ENCODE results near the gene EDA. TPM values are rescaled to one million over a fixed set of nuclear protein-coding genes. Genes with fewer than 3 reads are reported as not detected.

Gene EDA
- total RNA-seq, 2 donors from 2014 or later, result 13.1 to 14.9 TPM

DNA sequence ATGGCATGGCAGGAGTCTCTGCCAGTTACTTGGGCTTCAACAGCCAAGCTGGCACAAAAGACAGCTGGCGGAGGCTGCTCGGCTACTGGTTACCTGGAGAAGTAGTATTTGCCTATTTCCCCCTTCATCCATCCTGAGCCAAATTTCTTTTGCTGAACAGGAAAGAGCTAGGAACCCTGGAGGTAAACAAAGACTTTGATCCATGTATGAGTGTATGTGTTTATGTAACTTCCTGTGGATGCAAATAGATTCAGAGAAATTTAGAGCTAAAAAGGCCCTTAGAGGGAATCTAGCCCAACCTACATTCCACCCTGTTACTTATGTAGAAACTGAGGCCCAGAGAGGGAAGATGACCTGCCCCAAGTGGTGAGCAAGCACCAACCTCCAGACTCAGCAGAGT, 422.6 kb downstream of the EDA start:
- Histone ChIP-seq H3K36me3 (no peaks in the 10 kb centered on the region), H3K27ac (no peak overlapping the region), H3K4me1 (no peaks in the 10 kb centered on the region), H3K27me3 (no peaks in the 10 kb centered on the region), H3K9me3 (no peaks in the 10 kb centered on the region), H3K4me3 (no peak overlapping the region)
- TF ChIP-seq, protein P1, sequence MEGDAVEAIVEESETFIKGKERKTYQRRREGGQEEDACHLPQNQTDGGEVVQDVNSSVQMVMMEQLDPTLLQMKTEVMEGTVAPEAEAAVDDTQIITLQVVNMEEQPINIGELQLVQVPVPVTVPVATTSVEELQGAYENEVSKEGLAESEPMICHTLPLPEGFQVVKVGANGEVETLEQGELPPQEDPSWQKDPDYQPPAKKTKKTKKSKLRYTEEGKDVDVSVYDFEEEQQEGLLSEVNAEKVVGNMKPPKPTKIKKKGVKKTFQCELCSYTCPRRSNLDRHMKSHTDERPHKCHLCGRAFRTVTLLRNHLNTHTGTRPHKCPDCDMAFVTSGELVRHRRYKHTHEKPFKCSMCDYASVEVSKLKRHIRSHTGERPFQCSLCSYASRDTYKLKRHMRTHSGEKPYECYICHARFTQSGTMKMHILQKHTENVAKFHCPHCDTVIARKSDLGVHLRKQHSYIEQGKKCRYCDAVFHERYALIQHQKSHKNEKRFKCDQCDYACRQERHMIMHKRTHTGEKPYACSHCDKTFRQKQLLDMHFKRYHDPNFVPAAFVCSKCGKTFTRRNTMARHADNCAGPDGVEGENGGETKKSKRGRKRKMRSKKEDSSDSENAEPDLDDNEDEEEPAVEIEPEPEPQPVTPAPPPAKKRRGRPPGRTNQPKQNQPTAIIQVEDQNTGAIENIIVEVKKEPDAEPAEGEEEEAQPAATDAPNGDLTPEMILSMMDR (IDR thresholded peaks at IDR 0.05), result no peak
- no peak for DNase-seq (ENCODE audit: low spot score)

DNA sequence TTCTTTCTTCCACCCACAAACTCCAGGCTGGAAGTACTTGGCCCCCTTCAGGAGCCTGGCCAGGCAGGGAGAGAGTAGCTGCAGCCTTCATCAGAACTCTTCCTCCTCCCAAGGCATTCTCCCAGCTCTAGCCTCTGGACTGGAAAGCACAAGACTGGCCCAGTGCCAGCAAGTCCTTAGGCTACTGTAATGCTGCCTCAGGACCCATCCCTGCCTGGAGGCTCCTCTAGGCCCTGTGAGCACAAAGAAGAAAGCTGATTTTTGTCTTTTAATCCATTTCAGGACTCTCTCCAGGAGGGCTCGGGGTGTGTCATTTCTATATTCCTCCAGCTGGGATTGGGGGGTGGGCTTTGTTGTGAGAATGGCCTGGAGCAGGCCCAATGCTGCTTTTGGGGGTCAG, 423.0 kb downstream of the EDA start:
- H3K4me3 ChIP-seq, result no peak overlapping the region
- no peaks in the 10 kb centered on the region for H3K36me3 ChIP-seq
- DNase-seq (ENCODE audit: low spot score), result peak; percentile 50
- H3K9me3 ChIP-seq, result no peaks in the 10 kb centered on the region
- TF ChIP-seq, protein P1 (IDR thresholded peaks at IDR 0.05), result no peak
- no peaks in the 10 kb centered on the region for H3K4me1 ChIP-seq
- H3K27ac ChIP-seq, result no peak overlapping the region
- H3K27me3 ChIP-seq, result no peaks in the 10 kb centered on the region

DNA sequence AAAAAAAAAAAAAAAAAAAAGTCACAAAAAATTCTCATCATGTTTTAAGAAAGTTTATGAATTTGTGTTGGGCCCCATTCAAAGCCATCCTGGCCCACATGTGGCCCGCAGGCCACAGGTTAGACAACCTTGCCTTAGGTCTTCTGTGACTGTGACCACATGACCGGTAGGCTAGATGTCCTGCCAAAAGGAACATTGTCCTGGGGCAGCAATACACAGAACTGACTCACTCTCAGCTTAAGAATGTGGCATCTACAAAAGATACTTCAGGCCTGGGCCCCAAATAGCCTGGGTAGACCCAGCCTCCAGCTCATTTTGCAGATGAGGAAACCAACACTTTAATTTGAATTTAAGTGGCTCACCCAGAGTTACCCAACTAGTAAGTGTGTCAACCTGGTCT, 423.8 kb downstream of the EDA start:
- H3K27me3 ChIP-seq, result no peaks in the 10 kb centered on the region
- no peaks in the 10 kb centered on the region for H3K36me3 ChIP-seq
- no peak overlapping the region for H3K4me3 ChIP-seq
- H3K9me3 ChIP-seq, result no peaks in the 10 kb centered on the region
- no peak for DNase-seq (ENCODE audit: low spot score)
- TF ChIP-seq, protein P1 (IDR thresholded peaks at IDR 0.05), result no peak
- no peak overlapping the region for H3K27ac ChIP-seq
- H3K4me1 ChIP-seq, result no peaks in the 10 kb centered on the region

DNA sequence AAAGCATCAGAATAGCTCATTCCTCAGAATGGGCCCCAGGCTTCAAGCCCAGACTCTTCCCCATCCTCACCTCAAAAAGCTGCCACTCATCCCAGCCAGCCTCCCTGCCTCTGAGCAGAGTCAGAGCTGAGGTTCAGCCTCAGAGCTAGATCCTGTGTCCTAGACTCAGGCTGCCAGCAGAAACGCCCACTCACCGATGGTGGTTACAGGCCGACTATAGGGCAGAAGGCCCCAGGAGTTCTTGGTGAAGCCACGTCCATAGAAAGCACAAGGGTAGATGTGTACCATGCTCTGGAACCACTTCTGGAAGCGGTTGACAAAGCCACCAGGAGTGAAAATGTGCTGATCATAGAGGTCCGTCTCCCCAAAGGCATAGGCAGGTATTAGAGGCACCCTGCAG, 426.1 kb downstream of the EDA start:
- Histone ChIP-seq H3K4me1 (no peaks in the 10 kb centered on the region), H3K9me3 (no peaks in the 10 kb centered on the region), H3K36me3 (no peaks in the 10 kb centered on the region), H3K27ac (no peak overlapping the region), H3K4me3 (no peak overlapping the region), H3K27me3 (no peaks in the 10 kb centered on the region)
- TF ChIP-seq, protein P1 (IDR thresholded peaks at IDR 0.05), result no peak
- peak; percentile 50 for DNase-seq (ENCODE audit: low spot score)

DNA sequence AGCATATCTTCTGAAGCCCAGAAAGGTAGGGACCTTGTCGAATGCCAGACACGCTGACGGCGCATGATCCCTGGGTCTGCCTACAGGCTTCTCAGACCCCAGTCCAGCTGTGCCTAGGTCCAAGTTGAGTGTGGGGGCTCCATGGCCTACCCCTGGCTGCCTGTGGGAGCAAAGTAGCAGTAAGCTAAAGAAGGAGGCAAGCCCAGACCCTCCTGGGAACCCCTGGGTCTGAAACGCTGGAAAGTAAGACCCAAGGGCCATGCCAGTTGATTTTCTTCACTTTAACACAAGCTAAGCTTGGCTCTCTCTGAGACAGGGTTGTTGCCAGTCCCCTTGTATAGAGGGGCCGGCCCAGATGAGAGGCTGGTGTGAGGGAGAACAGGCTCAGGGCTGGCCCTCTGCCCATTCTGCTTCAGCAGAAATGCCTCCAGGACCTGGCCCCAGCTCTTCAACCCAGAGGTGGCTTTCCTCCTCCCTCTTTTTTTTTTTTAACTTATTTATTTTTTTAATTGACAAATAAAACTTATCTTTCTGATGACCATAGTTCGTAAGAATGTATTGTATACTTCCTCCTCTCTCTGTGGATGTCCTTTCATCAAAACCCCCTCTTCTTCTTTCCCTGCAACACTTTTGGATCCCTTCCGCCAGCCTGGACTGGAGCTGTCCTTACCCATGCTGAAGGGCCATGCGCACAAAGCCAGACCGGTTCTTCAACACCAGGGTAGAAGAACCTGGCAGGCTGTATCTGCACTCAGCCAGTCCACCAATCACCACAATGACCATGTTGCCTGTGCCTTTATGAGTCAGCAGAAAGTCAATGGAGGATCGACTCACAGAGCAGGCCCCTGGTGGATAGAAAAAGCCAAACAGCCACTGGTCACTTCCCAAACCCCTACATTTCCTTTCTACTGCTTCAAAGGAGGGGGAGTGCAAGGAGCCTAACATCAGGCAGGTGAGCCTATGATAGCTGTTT, 426.8 kb downstream of the EDA start:
- Histone ChIP-seq H3K9me3 (no peaks in the 10 kb centered on the region), H3K27ac (no peak overlapping the region), H3K4me3 (no peak overlapping the region), H3K27me3 (no peaks in the 10 kb centered on the region), H3K4me1 (no peaks in the 10 kb centered on the region), H3K36me3 (no peaks in the 10 kb centered on the region)
- no peak for DNase-seq (ENCODE audit: low spot score)
- TF ChIP-seq, protein P1 (IDR thresholded peaks at IDR 0.05), result no peak
